Suprapubic skin (tissue), 4 donors: ENCODE measurements around the gene KIF20A. TPM values are rescaled to one million over a fixed set of nuclear protein-coding genes. Genes with fewer than 3 reads are reported as not detected.
A peak's percentile ranks its signal among the peaks of the same experiment; 100 is the strongest.

Experiments used
- DNase-seq, 2 donors: peaks; one replicate each; pipeline ENCODE4 v3.0.0-alpha.2; 2019; ENCODE audit warnings: low spot score in 2 of 2
- H3K27ac ChIP-seq: fragments of 200-600 bp; sonication (generic); one replicate; pipeline ENCODE4 v1.5.1; 2019
- H3K27me3 ChIP-seq: fragments of 200-600 bp; sonication (generic); one replicate; pipeline ENCODE4 v1.5.1; 2019
- H3K36me3 ChIP-seq: fragments of 200-600 bp; sonication (generic); one replicate; pipeline ENCODE4 v1.5.1; 2019
- H3K4me1 ChIP-seq: fragments of 200-600 bp; sonication (generic); one replicate; pipeline ENCODE4 v1.5.1; 2019
- H3K4me3 ChIP-seq: fragments of 200-600 bp; sonication (generic); one replicate; pipeline ENCODE4 v1.5.1; 2019; ENCODE audit warnings: mild to moderate bottlenecking
- H3K9me3 ChIP-seq: fragments of 200-600 bp; sonication (generic); one replicate; pipeline ENCODE4 v1.5.1; 2019
- EP300 ChIP-seq: sonication (generic); formaldehyde crosslinking; IDR thresholded peaks from one replicate; pipeline ENCODE4 v1.6.1; 2017; ENCODE audit warnings: antibody characterized with exemption
- POLR2A ChIP-seq, 2 donors: fragments of 450-650 bp; IDR thresholded peaks; one replicate each; pipeline ENCODE4 v1.6.1; 2017; ENCODE audit warnings: antibody characterized with exemption in 2 of 2, mild to moderate bottlenecking in 2 of 2, moderate library complexity in 2 of 2
- POLR2AphosphoS5 ChIP-seq, 3 donors: sonication (generic); formaldehyde crosslinking; IDR thresholded peaks; one replicate each; pipeline ENCODE4 v1.6.1; 2017; ENCODE audit warnings: antibody characterized with exemption in 3 of 3
- WGBS: methylation state at CpG from one replicate; pipeline ENCODE4 v1.1.5; 2018; 5-methylcytosine and 5-hydroxymethylcytosine counted together
- total RNA-seq, 4 donors: library from RNA; depleted of rRNA; stranded (reverse); fragments of >200 nt; gene quantifications; one replicate each; pipeline ENCODE4 v1.1.0, GENCODE V29; 2016
- TF ChIP-seq, protein P1 (sequence below), 2 donors: fragments of 200-600 bp in 1 of 2; fragments of 450-650 bp in 1 of 2; sonication (generic) in 1 of 2; IDR thresholded peaks; one replicate each; pipeline ENCODE4 v1.5.1; 2016 to 2019; ENCODE audit warnings: antibody characterized with exemption in 2 of 2, mild to moderate bottlenecking in 1 of 2, moderate library complexity in 1 of 2

Gene KIF20A
- total RNA-seq = 1 to 10 TPM; 2.1 to 7.7 (median 5.1) TPM

DNA sequence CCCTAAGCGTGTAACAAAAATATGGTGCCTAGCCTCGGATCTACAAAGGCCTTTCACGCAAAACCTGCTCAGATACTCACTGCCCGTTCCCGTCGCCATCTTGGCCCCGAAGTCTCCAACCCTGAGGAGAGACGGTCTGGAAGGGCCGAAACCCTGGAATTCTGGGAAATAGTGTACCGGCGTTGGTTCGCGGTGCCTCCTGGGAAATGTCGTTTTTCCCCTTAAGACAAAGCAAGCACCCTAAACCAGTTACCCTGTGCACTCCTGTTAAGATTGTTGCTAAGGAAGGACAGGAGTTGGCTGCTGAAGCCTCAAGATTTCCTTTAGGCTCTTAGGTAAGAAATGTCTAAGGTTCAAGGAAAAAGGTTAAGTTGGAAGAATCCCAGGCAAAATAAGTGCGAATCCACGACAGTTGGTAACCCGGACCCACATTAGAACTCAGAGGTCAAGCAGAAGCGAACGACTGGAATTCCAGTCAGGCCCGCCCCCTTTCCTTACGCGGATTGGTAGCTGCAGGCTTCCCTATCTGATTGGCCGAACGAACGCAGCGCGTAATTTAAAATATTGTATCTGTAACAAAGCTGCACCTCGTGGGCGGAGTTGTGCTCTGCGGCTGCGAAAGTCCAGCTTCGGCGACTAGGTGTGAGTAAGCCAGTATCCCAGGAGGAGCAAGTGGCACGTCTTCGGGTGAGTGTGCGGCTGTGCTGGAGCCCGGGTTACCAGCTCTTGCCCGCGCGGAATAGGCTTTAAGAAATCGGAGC, at the start of gene KIF20A, which contains the start of gene BRD8:
TSS of gene KIF20A (plus strand) at position 597 of the 761 bp plus-strand sequence. CDS start 569 bp downstream, outside the sequence.
TSS of gene BRD8 (minus strand) at position 115 of the 761 bp plus-strand sequence. CDS start at position 99, 16 bp downstream.
- H3K9me3 ChIP-seq = no peaks in the 10 kb centered on the region
- peak; percentile 97 to 98 for DNase-seq
- H3K27me3 ChIP-seq = no peaks in the 10 kb centered on the region
- H3K4me1 ChIP-seq = peaks cover 20% of the 10 kb centered on the region
- no peak for TF ChIP-seq POLR2A (IDR thresholded peaks at IDR 0.05)
- TF ChIP-seq, protein P1, sequence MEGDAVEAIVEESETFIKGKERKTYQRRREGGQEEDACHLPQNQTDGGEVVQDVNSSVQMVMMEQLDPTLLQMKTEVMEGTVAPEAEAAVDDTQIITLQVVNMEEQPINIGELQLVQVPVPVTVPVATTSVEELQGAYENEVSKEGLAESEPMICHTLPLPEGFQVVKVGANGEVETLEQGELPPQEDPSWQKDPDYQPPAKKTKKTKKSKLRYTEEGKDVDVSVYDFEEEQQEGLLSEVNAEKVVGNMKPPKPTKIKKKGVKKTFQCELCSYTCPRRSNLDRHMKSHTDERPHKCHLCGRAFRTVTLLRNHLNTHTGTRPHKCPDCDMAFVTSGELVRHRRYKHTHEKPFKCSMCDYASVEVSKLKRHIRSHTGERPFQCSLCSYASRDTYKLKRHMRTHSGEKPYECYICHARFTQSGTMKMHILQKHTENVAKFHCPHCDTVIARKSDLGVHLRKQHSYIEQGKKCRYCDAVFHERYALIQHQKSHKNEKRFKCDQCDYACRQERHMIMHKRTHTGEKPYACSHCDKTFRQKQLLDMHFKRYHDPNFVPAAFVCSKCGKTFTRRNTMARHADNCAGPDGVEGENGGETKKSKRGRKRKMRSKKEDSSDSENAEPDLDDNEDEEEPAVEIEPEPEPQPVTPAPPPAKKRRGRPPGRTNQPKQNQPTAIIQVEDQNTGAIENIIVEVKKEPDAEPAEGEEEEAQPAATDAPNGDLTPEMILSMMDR (IDR thresholded peaks at IDR 0.05) = no peak
- TF ChIP-seq POLR2AphosphoS5 (IDR thresholded peaks at IDR 0.05) = peak in 2 of 3 donors; percentile 44 to 67
- H3K36me3 ChIP-seq = peaks cover 19% of the 10 kb centered on the region
- H3K27ac ChIP-seq = peak within 1 kb of the TSS; percentile 86
- H3K4me3 ChIP-seq = peak within 1 kb of the TSS; percentile 84
- WGBS = 0% methylated on average over 33 of the region's 41 CpGs

DNA sequence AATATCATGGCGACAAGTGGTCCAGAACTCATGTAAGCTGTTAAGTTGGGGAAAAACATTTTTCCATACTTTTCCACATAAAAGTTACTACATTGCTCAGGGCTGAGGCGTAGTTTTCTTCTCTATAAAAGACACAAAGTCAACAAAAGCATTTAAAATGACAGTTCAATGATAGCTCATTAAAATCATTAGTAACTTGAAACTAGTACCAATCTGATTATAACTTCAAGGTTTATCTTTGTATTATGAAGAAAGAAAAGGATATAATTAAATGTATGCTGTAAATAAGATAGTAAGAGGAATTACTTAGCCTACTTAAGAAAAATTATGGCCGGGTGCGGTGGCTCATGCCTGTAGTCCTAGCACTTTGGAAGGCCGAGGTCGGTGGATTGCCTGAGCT, 49.6 kb upstream of the KIF20A start:
- H3K4me1 ChIP-seq = no peaks in the 10 kb centered on the region
- no peak for DNase-seq
- 93% methylated on average over 6 of the region's 6 CpGs for WGBS
- TF ChIP-seq, protein P1 (IDR thresholded peaks at IDR 0.05) = no peak
- no peak for TF ChIP-seq POLR2A (IDR thresholded peaks at IDR 0.05)
- TF ChIP-seq POLR2AphosphoS5 (IDR thresholded peaks at IDR 0.05) = no peak
- TF ChIP-seq EP300 = no peak
- H3K27ac ChIP-seq = no peak overlapping the region
- H3K9me3 ChIP-seq = no peaks in the 10 kb centered on the region
- H3K27me3 ChIP-seq = no peaks in the 10 kb centered on the region
- no peak overlapping the region for H3K4me3 ChIP-seq
- H3K36me3 ChIP-seq = no peaks in the 10 kb centered on the region

DNA sequence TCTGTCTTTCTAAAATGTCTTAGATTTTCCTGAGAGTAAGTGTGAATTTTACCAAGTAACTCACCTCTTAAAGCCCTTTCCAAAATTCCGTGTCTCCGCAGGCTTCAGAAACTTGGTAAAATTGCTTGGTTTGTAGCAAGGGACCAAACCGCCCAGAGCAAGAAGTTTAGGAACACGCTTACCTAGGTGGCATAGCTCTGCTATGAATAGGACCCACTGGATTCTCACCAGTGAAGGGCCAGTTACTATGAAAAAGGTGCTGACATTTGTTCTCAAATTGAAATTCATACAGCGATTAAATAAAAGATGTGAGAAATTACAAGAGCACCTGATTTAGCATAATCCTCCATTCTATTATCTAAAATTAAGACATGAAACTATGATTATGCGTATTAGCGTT, 46.4 kb upstream of the KIF20A start:
- 91% methylated on average over 7 of the region's 7 CpGs for WGBS
- Histone ChIP-seq H3K36me3 (no peaks in the 10 kb centered on the region), H3K4me1 (no peaks in the 10 kb centered on the region), H3K27me3 (no peaks in the 10 kb centered on the region), H3K9me3 (no peaks in the 10 kb centered on the region), H3K27ac (no peak overlapping the region), H3K4me3 (no peak overlapping the region)
- TF ChIP-seq POLR2AphosphoS5 (IDR thresholded peaks at IDR 0.05) (no peak), POLR2A (IDR thresholded peaks at IDR 0.05) (no peak), EP300 (no peak)
- TF ChIP-seq, protein P1 (IDR thresholded peaks at IDR 0.05) = no peak
- DNase-seq = no peak

DNA sequence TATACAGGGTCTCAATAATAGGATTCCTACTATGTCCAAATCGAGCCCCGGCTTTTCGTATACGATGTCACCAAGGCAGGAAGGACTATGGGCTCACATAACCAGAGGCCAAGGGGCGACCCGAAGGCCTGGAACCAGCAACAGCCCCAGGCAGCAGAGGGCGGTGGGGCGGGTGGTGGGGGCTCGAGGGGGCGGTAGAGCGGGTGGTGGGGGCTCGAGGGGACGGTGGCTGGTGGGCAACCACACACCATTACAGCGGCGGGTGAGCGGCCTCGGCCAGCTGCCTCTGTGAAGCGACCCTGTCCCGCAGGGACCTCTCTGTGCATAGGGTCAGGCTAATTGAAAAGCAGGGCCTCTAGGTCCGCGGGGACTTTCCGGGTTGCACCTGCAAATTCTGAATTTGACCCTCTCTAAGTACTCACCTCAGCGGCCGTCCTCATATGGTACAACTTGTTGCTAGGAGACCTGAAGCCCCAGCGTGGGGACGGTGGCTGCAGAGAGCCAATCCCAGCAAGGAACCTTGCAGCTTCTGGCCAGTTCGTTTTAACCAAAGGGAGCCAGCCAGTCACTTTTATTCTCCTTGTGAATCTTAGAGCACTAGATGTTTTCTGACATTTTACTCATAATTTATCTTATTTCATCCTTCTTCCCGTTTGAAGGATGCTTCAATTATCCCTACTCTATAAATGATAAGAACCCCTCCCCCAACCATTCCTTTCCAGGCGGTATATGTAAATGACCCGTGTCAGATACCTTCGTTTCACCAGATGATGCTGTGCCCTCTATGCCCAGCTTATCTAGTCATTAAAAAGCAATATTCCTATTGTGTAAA, 39.7 kb upstream of the KIF20A start, which contains the start of gene NME5:
TSS of gene NME5 (minus strand) at position 480 of the 832 bp plus-strand sequence. CDS start 648 bp downstream, outside the sequence.
- DNase-seq = no peak
- Histone ChIP-seq H3K36me3 (no peaks in the 10 kb centered on the region), H3K4me1 (no peaks in the 10 kb centered on the region), H3K9me3 (no peaks in the 10 kb centered on the region), H3K4me3 (peak within 1 kb of the TSS; percentile 52), H3K27me3 (no peaks in the 10 kb centered on the region), H3K27ac (no peak within 1 kb of the TSS)
- 26% methylated on average over 19 of the region's 31 CpGs for WGBS
- TF ChIP-seq EP300 = no peak
- TF ChIP-seq, protein P1 (IDR thresholded peaks at IDR 0.05) = no peak
- no peak for TF ChIP-seq POLR2A (IDR thresholded peaks at IDR 0.05)
- no peak for TF ChIP-seq POLR2AphosphoS5 (IDR thresholded peaks at IDR 0.05)

DNA sequence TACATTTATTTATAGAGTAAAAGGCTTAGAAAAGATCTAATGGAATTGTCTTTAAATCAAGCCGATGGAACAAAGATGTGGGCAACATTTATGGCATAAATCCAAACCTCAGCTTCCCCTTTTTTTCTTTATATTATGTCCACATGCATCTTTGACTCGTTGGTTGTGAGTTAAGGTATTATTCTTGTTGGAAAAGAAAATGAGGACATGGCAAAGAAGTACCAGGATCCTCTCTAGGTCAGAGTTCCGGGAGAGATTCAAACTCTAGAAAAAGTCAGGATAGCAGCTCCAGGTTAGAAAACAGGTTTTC, 39.2 kb upstream of the KIF20A start:
- Histone ChIP-seq H3K9me3 (no peaks in the 10 kb centered on the region), H3K36me3 (no peaks in the 10 kb centered on the region), H3K4me1 (no peaks in the 10 kb centered on the region), H3K4me3 (no peak overlapping the region), H3K27ac (no peak overlapping the region), H3K27me3 (no peaks in the 10 kb centered on the region)
- TF ChIP-seq POLR2A (IDR thresholded peaks at IDR 0.05) = no peak
- no peak for TF ChIP-seq EP300
- 69% methylated on average over 3 of the region's 3 CpGs for WGBS
- no peak for DNase-seq
